ENCODE data around the gene YPEL2.

- TF ChIP-seq CTCF (IDR thresholded peaks at IDR 0.05; ENCODE audit: low read depth, low read length) (no peak), EZH2phosphoT487 (IDR thresholded peaks at IDR 0.05; ENCODE audit: low read depth) (no peak)
Observed at GRCh38 chr17:59357219-59357697, 25.8 kb downstream of the YPEL2 start.

All from OCI-LY3 (cell line).